ENCODE data around the gene COQ10A.

GRCh38 chr12:56267443-56268071 lies 815 bp downstream of the COQ10A start:
- TF ChIP-seq, protein P1, sequence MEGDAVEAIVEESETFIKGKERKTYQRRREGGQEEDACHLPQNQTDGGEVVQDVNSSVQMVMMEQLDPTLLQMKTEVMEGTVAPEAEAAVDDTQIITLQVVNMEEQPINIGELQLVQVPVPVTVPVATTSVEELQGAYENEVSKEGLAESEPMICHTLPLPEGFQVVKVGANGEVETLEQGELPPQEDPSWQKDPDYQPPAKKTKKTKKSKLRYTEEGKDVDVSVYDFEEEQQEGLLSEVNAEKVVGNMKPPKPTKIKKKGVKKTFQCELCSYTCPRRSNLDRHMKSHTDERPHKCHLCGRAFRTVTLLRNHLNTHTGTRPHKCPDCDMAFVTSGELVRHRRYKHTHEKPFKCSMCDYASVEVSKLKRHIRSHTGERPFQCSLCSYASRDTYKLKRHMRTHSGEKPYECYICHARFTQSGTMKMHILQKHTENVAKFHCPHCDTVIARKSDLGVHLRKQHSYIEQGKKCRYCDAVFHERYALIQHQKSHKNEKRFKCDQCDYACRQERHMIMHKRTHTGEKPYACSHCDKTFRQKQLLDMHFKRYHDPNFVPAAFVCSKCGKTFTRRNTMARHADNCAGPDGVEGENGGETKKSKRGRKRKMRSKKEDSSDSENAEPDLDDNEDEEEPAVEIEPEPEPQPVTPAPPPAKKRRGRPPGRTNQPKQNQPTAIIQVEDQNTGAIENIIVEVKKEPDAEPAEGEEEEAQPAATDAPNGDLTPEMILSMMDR (IDR thresholded peaks at IDR 0.05; ENCODE audit: control extremely low read depth in 1 of 3, insufficient read depth in 1 of 3, low read depth in 1 of 3, low read length in 3 of 3) = no peak
- TF ChIP-seq RAD21 (IDR thresholded peaks at IDR 0.05 in 1 of 2, conservative IDR thresholded peaks at IDR 0.05 in 1 of 2; ENCODE audit: low read depth in 2 of 2, low read length in 2 of 2) (no peak), JUND (IDR thresholded peaks at IDR 0.05; ENCODE audit: low read length) (no peak), POLR2A (IDR thresholded peaks at IDR 0.05; ENCODE audit: control extremely low read depth in 1 of 2, low read depth in 2 of 2, low read length in 2 of 2) (no peak)
